OCI-LY1 (cell line): ENCODE results near the gene IFTAP.

ENCODE experiments used
- H2AFZ ChIP-seq: fragments of 200-600 bp; sonication (generic), shearing (Covaris generic); 2 replicates; pipeline ENCODE4 v1.6.0; 2014; ENCODE audit warnings: antibody characterized with exemption, mild to moderate bottlenecking, low read length
- H3F3A ChIP-seq: fragments of 200-600 bp; sonication (generic), shearing (Covaris generic); 2 replicates; pipeline ENCODE4 v1.6.0; 2014; ENCODE audit warnings: mild to moderate bottlenecking, antibody characterized with exemption, low read length, moderate library complexity; ENCODE audit not compliant: insufficient read depth
- H3K27ac ChIP-seq: fragments of 200-600 bp; sonication (generic); 2 replicates; pipeline ENCODE4 v1.5.1; 2014; ENCODE audit warnings: low read length, mixed run types, mild to moderate bottlenecking, low read depth; ENCODE audit not compliant: poor library complexity, severe bottlenecking
- H3K27me3 ChIP-seq: fragments of 200-600 bp; sonication (generic); 2 replicates; pipeline ENCODE4 v1.6.0; 2014; ENCODE audit warnings: antibody characterized with exemption, mild to moderate bottlenecking, low read length, moderate library complexity; ENCODE audit not compliant: insufficient read depth
- H3K36me3 ChIP-seq: fragments of 200-600 bp; sonication (generic); 2 replicates; pipeline ENCODE4 v1.6.1; 2014; ENCODE audit warnings: mild to moderate bottlenecking, antibody characterized with exemption, low read length, moderate library complexity, mixed read lengths; ENCODE audit not compliant: insufficient read depth
- H3K4me1 ChIP-seq: fragments of 200-600 bp; sonication (generic); 2 replicates; pipeline ENCODE4 v1.5.1; 2014; ENCODE audit warnings: mild to moderate bottlenecking, low read length, moderate library complexity; ENCODE audit not compliant: insufficient read depth, severe bottlenecking
- H3K4me2 ChIP-seq: fragments of 200-600 bp; sonication (generic), shearing (Covaris generic); 2 replicates; pipeline ENCODE4 v1.6.1; 2014; ENCODE audit warnings: low read length
- H3K4me3 ChIP-seq: fragments of 200-600 bp; sonication (generic); 2 replicates; pipeline ENCODE4 v1.5.1; 2014; ENCODE audit warnings: low read length, low read depth, mild to moderate bottlenecking, mixed read lengths; ENCODE audit not compliant: poor library complexity, severe bottlenecking
- H3K79me2 ChIP-seq: fragments of 200-600 bp; shearing (Covaris generic); 2 replicates; pipeline ENCODE4 v1.6.1; 2016; ENCODE audit warnings: mixed run types, low read length, mixed read lengths; ENCODE audit not compliant: insufficient read depth
- H3K9ac ChIP-seq: fragments of 200-600 bp; sonication (generic), shearing (Covaris generic); 2 replicates; pipeline ENCODE4 v1.6.1; 2014; ENCODE audit warnings: mild to moderate bottlenecking, low read length, mixed read lengths
- H3K9me2 ChIP-seq: fragments of 200-600 bp; sonication (generic), shearing (Covaris generic); 2 replicates; pipeline ENCODE4 v1.6.1; 2014; ENCODE audit warnings: low read depth, mild to moderate bottlenecking, low read length, mixed read lengths
- H3K9me3 ChIP-seq: fragments of 200-600 bp; shearing (Covaris generic); 2 replicates; pipeline ENCODE4 v1.6.1; 2014; ENCODE audit warnings: low read length, mixed read lengths
- H4K20me1 ChIP-seq: fragments of 200-600 bp; sonication (generic), shearing (Covaris generic); 2 replicates; pipeline ENCODE4 v1.6.0; 2016; ENCODE audit warnings: mild to moderate bottlenecking, low read length; ENCODE audit not compliant: insufficient read depth
- EZH2 ChIP-seq: fragments of 200-600 bp; sonication (generic), shearing (Covaris generic); IDR thresholded peaks from 2 replicates; pipeline ENCODE4 v1.8.0; 2017; ENCODE audit warnings: borderline replicate concordance, mixed run types, mild to moderate bottlenecking, antibody characterized with exemption, low read length, moderate library complexity, mixed read lengths
- TF ChIP-seq, protein P1 (sequence below): fragments of 200-600 bp; sonication (generic), shearing (Covaris generic); IDR thresholded peaks from 2 replicates; pipeline ENCODE4 v1.5.1; 2017; ENCODE audit warnings: mild to moderate bottlenecking, antibody characterized with exemption, low read length, moderate library complexity, mixed read lengths

IFTAP gene

DNA sequence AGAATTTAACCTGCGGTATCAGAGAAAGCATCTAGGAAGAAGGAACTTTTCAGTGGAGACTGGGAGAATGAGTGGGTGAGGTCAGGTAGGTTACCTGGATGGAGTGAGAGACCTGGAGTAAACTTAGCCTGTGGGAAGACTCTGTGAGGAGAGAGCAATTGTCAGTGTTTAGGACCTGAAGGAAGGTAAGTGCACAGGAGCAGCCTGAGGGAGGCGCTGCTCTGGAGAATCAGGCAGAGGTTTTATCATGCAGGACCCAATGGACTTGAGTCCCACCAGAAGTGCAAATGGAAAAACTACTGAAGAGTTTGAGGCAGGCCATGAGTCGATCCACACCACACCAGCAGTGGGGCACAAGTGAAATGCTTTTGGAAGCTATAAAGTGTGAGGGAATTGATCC is 10.6 kb upstream of the IFTAP start:
- no peaks in the 10 kb centered on the region for H3K9me2 ChIP-seq
- no peaks in the 10 kb centered on the region for H3K36me3 ChIP-seq
- H3K9ac ChIP-seq = no peak overlapping the region
- H3K4me3 ChIP-seq = no peak overlapping the region
- H2AFZ ChIP-seq = no peak overlapping the region
- no peaks in the 10 kb centered on the region for H3K27me3 ChIP-seq
- no peak overlapping the region for H3K27ac ChIP-seq
- no peak overlapping the region for H3K4me2 ChIP-seq
- no peaks in the 10 kb centered on the region for H4K20me1 ChIP-seq
- peaks cover 13% of the 10 kb centered on the region for H3K9me3 ChIP-seq
- no peaks in the 10 kb centered on the region for H3F3A ChIP-seq
- no peaks in the 10 kb centered on the region for H3K4me1 ChIP-seq
- H3K79me2 ChIP-seq = no peaks in the 10 kb centered on the region
- TF ChIP-seq EZH2 = no peak
- TF ChIP-seq, protein P1, sequence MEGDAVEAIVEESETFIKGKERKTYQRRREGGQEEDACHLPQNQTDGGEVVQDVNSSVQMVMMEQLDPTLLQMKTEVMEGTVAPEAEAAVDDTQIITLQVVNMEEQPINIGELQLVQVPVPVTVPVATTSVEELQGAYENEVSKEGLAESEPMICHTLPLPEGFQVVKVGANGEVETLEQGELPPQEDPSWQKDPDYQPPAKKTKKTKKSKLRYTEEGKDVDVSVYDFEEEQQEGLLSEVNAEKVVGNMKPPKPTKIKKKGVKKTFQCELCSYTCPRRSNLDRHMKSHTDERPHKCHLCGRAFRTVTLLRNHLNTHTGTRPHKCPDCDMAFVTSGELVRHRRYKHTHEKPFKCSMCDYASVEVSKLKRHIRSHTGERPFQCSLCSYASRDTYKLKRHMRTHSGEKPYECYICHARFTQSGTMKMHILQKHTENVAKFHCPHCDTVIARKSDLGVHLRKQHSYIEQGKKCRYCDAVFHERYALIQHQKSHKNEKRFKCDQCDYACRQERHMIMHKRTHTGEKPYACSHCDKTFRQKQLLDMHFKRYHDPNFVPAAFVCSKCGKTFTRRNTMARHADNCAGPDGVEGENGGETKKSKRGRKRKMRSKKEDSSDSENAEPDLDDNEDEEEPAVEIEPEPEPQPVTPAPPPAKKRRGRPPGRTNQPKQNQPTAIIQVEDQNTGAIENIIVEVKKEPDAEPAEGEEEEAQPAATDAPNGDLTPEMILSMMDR = peak; percentile 13; the same call in 1 of the 2 replicates

DNA sequence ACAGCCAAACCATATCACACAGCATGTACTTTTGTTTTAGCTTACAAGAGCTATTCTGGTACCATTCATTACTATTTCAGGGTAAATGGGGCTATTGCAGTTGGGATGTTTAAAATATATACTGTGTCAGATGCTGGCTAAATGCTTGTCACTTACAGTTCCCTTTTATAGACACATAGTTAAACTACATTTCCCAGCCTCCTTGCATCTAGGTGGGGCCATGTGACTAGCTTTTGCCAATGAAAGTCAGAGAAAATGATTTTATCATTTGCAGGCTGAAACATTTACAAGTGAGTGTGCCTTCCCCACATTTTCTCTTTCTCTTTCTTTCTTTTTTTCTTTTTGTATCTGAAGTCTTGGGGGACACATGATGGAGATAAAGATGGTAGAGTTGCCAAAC is 7.8 kb upstream of the IFTAP start:
- Histone ChIP-seq H3K27ac (no peak overlapping the region), H3K4me2 (no peak overlapping the region), H3K9me2 (no peaks in the 10 kb centered on the region), H3K9ac (no peak overlapping the region), H3K36me3 (no peaks in the 10 kb centered on the region), H4K20me1 (no peaks in the 10 kb centered on the region), H3K9me3 (peaks cover 8% of the 10 kb centered on the region), H3K4me3 (no peak overlapping the region), H2AFZ (no peak overlapping the region), H3K27me3 (no peaks in the 10 kb centered on the region), H3F3A (no peaks in the 10 kb centered on the region), H3K79me2 (no peaks in the 10 kb centered on the region), H3K4me1 (peaks cover 3% of the 10 kb centered on the region)
- TF ChIP-seq, protein P1 = no peak
- TF ChIP-seq EZH2 = no peak

DNA sequence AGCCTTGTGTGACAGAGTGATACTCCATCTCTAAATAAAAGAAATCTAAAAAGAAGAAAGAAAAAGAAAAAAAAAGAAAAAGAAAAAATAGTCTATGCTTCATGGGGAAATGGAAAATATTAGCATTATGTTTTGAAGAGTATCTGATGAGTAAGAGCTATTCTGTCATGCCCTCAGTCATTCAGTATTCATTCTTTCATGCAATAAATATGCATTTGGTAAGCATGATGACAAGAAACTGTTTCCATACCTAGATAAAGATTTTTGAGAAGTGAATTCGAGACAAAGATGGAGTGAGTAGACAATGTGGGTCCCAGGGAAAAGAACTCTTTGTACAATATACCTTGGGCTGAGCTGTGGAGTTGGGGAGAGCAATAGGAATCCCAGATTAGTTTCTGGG is 6.2 kb upstream of the IFTAP start:
- Histone ChIP-seq H3K27ac (no peak overlapping the region), H4K20me1 (no peaks in the 10 kb centered on the region), H3K27me3 (no peaks in the 10 kb centered on the region), H3K9me2 (no peaks in the 10 kb centered on the region), H3K9ac (no peak overlapping the region), H3K4me1 (peaks cover 3% of the 10 kb centered on the region), H3K36me3 (peaks cover 7% of the 10 kb centered on the region; the same call in 1 of the 2 replicates), H2AFZ (no peak overlapping the region), H3K4me2 (no peak overlapping the region), H3K79me2 (no peaks in the 10 kb centered on the region), H3F3A (no peaks in the 10 kb centered on the region), H3K4me3 (no peak overlapping the region), H3K9me3 (no peaks in the 10 kb centered on the region)
- TF ChIP-seq, protein P1 = no peak
- no peak for TF ChIP-seq EZH2
